HCT116 (cell line): ENCODE measurements around the gene HESX1. TPM values are rescaled to one million over a fixed set of nuclear protein-coding genes. Genes with fewer than 3 reads are reported as not detected.

Experiments used
- ATAC-seq: fragments of 200-7000 bp; cut with Tn5 transposase; 2 replicates; pipeline ENCODE4 v1.9.1; 2020; ENCODE audit warnings: mild to moderate bottlenecking, moderate library complexity
- BruUV-seq: library from RNA; stranded (reverse); fragments of 400-500 nt; replicated peaks from 2 replicates; lab custom pipeline; 2021; lab: Mats Ljungman, UMichigan
- CTCF ChIA-PET: fragments of 300-600 bp; sonication (Branson Sonifier 250); formaldehyde crosslinking; loops from one replicate; lab custom pipeline; 2021; ENCODE audit warnings: antibody characterized with exemption; lab: Charles Lee
- POLR2A ChIA-PET: fragments of 300-600, 350-600 bp; sonication (Branson Sonifier 250); formaldehyde crosslinking; loops from one replicate; lab custom pipeline; 2021; ENCODE audit warnings: antibody characterized with exemption; lab: Charles Lee
- RAD21 ChIA-PET, 2 experiments: fragments of 300-600 bp; sonication (Branson Sonifier 250); formaldehyde crosslinking; loops; one replicate each; lab custom pipeline; 2023; ENCODE audit warnings: low total read pairs in 2 of 2; ENCODE audit not compliant: uncharacterized antibody in 2 of 2, unreplicated experiment in 2 of 2, low non-redundant PET in 1 of 2; lab: Charles Lee
- DNase-seq: peaks from one replicate; pipeline ENCODE4 v3.0.0-alpha.2; 2010; ENCODE audit warnings: low read depth, low spot score
- H2AFZ ChIP-seq: fragments of 200-600 bp; shearing (Covaris generic), sonication (generic); 2 replicates; pipeline ENCODE4 v1.6.1; 2017; ENCODE audit warnings: low read depth, mixed run types, mixed read lengths, antibody characterized with exemption, low read length; ENCODE audit not compliant: poor library complexity, severe bottlenecking
- H3K27ac ChIP-seq: 2 replicates; pipeline ENCODE4 v1.5.1; 2012; ENCODE audit warnings: low read depth, low read length
- H3K27me3 ChIP-seq: fragments of 200-600 bp; sonication (generic); 2 replicates; pipeline ENCODE4 v1.6.1; 2016; ENCODE audit warnings: mixed run types, low read length, mixed read lengths; ENCODE audit not compliant: insufficient read depth
- H3K36me3 ChIP-seq, 2 experiments: fragments of 200-500 bp in 1 of 2; fragments of 200-600 bp in 1 of 2; sonication (Bioruptor generic) in 1 of 2; sonication (generic) in 1 of 2; 2 replicates each; pipeline versions ENCODE4 v1.5.1 to v1.6.1; 2014 to 2016; ENCODE audit warnings: low read length in 2 of 2, inconsistent platforms in 1 of 2, mixed read lengths in 1 of 2, mixed run types in 1 of 2; ENCODE audit not compliant: insufficient read depth in 2 of 2, control insufficient read depth in 1 of 2
- H3K4me1 ChIP-seq, 2 experiments: fragments of 200-600 bp in 1 of 2; sonication (generic) in 1 of 2; 2 replicates each; pipeline versions ENCODE4 v1.5.1 to v1.6.1; 2012 to 2017; ENCODE audit warnings: low read length in 2 of 2, inconsistent platforms in 1 of 2, mild to moderate bottlenecking in 1 of 2, mixed read lengths in 1 of 2, mixed run types in 1 of 2, moderate library complexity in 1 of 2; ENCODE audit not compliant: insufficient read depth in 2 of 2, control insufficient read depth in 1 of 2
- H3K4me2 ChIP-seq: fragments of 200-600 bp; sonication (generic); 2 replicates; pipeline ENCODE4 v1.6.1; 2017; ENCODE audit warnings: mixed run types, low read length, mixed read lengths
- H3K4me3 ChIP-seq, 2 experiments: fragments of 200-600 bp in 1 of 2; sonication (generic) in 1 of 2; replicated peaks in 1 of 2; 2 replicates each; pipeline ENCODE4 v1.5.1; 2011 to 2016; ENCODE audit warnings: low read length in 2 of 2, control low read depth in 1 of 2, low read depth in 1 of 2, mild to moderate bottlenecking in 1 of 2, mixed read lengths in 1 of 2, mixed run types in 1 of 2
- H3K79me2 ChIP-seq: fragments of 200-600 bp; sonication (generic); 2 replicates; pipeline ENCODE4 v1.6.1; 2017; ENCODE audit warnings: mild to moderate bottlenecking, mixed run types, low read length, moderate library complexity, mixed read lengths; ENCODE audit not compliant: insufficient read depth
- H3K9ac ChIP-seq: fragments of 200-600 bp; sonication (generic); 2 replicates; pipeline ENCODE4 v1.6.1; 2016; ENCODE audit warnings: low read length, mixed read lengths
- H3K9me2 ChIP-seq: fragments of 200-600 bp; sonication (generic), shearing (Covaris generic); 2 replicates; pipeline ENCODE4 v1.6.1; 2017; ENCODE audit warnings: mixed run types, mild to moderate bottlenecking, moderate library complexity; ENCODE audit not compliant: insufficient read depth
- H3K9me3 ChIP-seq, 2 experiments: fragments of 200-500 bp in 1 of 2; fragments of 200-600 bp in 1 of 2; sonication (Bioruptor generic) in 1 of 2; sonication (generic) in 1 of 2; 2 replicates each; pipeline ENCODE4 v1.6.1; 2014 to 2017; ENCODE audit warnings: low read length in 2 of 2, mixed read lengths in 2 of 2, inconsistent platforms in 1 of 2, low read depth in 1 of 2, mild to moderate bottlenecking in 1 of 2, mixed run types in 1 of 2, moderate library complexity in 1 of 2; ENCODE audit not compliant: control insufficient read depth in 1 of 2, insufficient read depth in 1 of 2
- H4K20me1 ChIP-seq: fragments of 200-600 bp; sonication (generic), shearing (Covaris generic); 2 replicates; pipeline ENCODE4 v1.6.1; 2017; ENCODE audit warnings: mixed run types, mild to moderate bottlenecking, moderate library complexity; ENCODE audit not compliant: insufficient read depth
- CBX3 ChIP-seq: IDR thresholded peaks from 2 replicates; pipeline ENCODE4 v1.6.1; 2012; ENCODE audit warnings: low read depth
- EGR1 ChIP-seq: IDR thresholded peaks from 2 replicates; pipeline ENCODE4 v1.6.1; 2012; ENCODE audit warnings: low read depth
- JUND ChIP-seq: IDR thresholded peaks from 2 replicates; pipeline ENCODE4 v1.6.1; 2012
- MAX ChIP-seq: IDR thresholded peaks from 2 replicates; pipeline ENCODE4 v1.6.1; 2012
- REST ChIP-seq: IDR thresholded peaks from 2 replicates; pipeline ENCODE4 v1.6.1; 2012; ENCODE audit warnings: low read depth
- SIN3A ChIP-seq: IDR thresholded peaks from 2 replicates; pipeline ENCODE4 v1.6.1; 2012; ENCODE audit warnings: low read depth
- SP1 ChIP-seq: IDR thresholded peaks from 2 replicates; pipeline ENCODE4 v1.6.1; 2012; ENCODE audit warnings: low read depth
- TCF7L2 ChIP-seq: IDR thresholded peaks from 2 replicates; pipeline ENCODE4 v1.7.0; 2011; ENCODE audit warnings: borderline replicate concordance, inconsistent platforms; ENCODE audit not compliant: insufficient read depth, insufficient read length; ENCODE audit errors: extremely low read depth
- ZBTB33 ChIP-seq: IDR thresholded peaks from 2 replicates; pipeline ENCODE4 v1.6.1; 2011; ENCODE audit warnings: mild to moderate bottlenecking, low read length, moderate library complexity; ENCODE audit not compliant: insufficient replicate concordance; ENCODE audit errors: extremely low read depth
- ZNF274 ChIP-seq: fragments of 200-500 bp; sonication (Bioruptor generic); IDR thresholded peaks from 2 replicates; pipeline ENCODE4 v1.6.1; 2014; ENCODE audit warnings: mild to moderate bottlenecking, low read depth, low read length, inconsistent platforms
- intact Hi-C: fragments of 100-400 bp; cut with micrococcal nuclease; formaldehyde crosslinking; loops from 2 replicates; pipeline ENCODE4 v1.10.0; 2022
- total RNA-seq: library from RNA; stranded (reverse); gene quantifications from one replicate; pipeline ENCODE4 v1.2.1, GENCODE V29; 2021; ENCODE audit not compliant: unreplicated experiment
- TF ChIP-seq, protein P1 (sequence below): IDR thresholded peaks from 2 replicates; pipeline ENCODE4 v1.6.1; 2012

The HESX1 gene
- total RNA-seq, 1 experiment from 2014 or later, result 2.1 TPM

- no peaks in the 10 kb centered on the region for H3K9me3 ChIP-seq
- H3K4me3 ChIP-seq, result no peak overlapping the region
- H3K79me2 ChIP-seq, result no peaks in the 10 kb centered on the region
- H3K27ac ChIP-seq, result no peak overlapping the region
- H3K27me3 ChIP-seq, result no peaks in the 10 kb centered on the region
- BruUV-seq, result no TSS peak
- no peak for DNase-seq
- intact Hi-C loops, result no loop called here
- ATAC-seq, result no peak
- RAD21 ChIA-PET, result no interaction called here
- no peaks in the 10 kb centered on the region for H3K9me2 ChIP-seq
- no peak overlapping the region for H2AFZ ChIP-seq
- H3K4me1 ChIP-seq, result peaks cover 3 to 7% of the 10 kb centered on the region in 2 experiments; a peak in 2 of 4 replicates
- TF ChIP-seq MAX, result no peak
- TF ChIP-seq ZBTB33, result no peak
- H4K20me1 ChIP-seq, result no peaks in the 10 kb centered on the region
- no peaks in the 10 kb centered on the region for H3K36me3 ChIP-seq
- POLR2A ChIA-PET, result no interaction called here
- no peak overlapping the region for H3K9ac ChIP-seq
- CTCF ChIA-PET, result no interaction called here
- no peak overlapping the region for H3K4me2 ChIP-seq
These were observed 48.7 kb downstream of the HESX1 start for GRCh38 chr3:57151021-57151449.

- RAD21 ChIA-PET, result no interaction called here
- Histone ChIP-seq H3K9ac (no peak overlapping the region), H3K4me3 (no peak overlapping the region), H2AFZ (no peak overlapping the region), H3K27ac (no peak overlapping the region), H4K20me1 (no peaks in the 10 kb centered on the region), H3K9me3 (no peaks in the 10 kb centered on the region), H3K9me2 (no peaks in the 10 kb centered on the region), H3K27me3 (no peaks in the 10 kb centered on the region), H3K36me3 (no peaks in the 10 kb centered on the region), H3K79me2 (no peaks in the 10 kb centered on the region), H3K4me1 (peaks cover 0 to 7% of the 10 kb centered on the region in 2 experiments; a peak in 1 of 4 replicates), H3K4me2 (no peak overlapping the region)
- ATAC-seq (no peak), DNase-seq (no peak)
- POLR2A ChIA-PET, result no interaction called here
- no TSS peak for BruUV-seq
- intact Hi-C loops, result no loop called here
- CTCF ChIA-PET, result no interaction called here
- TF ChIP-seq SIN3A (no peak), TCF7L2 (no peak), SP1 (no peak), JUND (no peak), MAX (no peak), EGR1 (no peak), ZNF274 (no peak), REST (no peak), CBX3 (no peak)
- TF ChIP-seq, protein P1, sequence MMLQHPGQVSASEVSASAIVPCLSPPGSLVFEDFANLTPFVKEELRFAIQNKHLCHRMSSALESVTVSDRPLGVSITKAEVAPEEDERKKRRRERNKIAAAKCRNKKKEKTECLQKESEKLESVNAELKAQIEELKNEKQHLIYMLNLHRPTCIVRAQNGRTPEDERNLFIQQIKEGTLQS, result no peak
These were observed 49.6 kb downstream of the HESX1 start for GRCh38 chr3:57150113-57150581.
